Stimulated activated CD4-positive, alpha-beta T cell treated with anti-CD3 and anti-CD28 coated beads, Interleukin-12 subunit alpha, Interleukin-12 subunit beta, amount 100 ng/mL, for 24 hours (primary cell): ENCODE results near the gene GLO1.

Experiments
- DNase-seq, 2 experiments: peaks; one replicate each; pipeline ENCODE4 v3.0.0-alpha.2; 2020; ENCODE audit warnings: low read depth in 2 of 2

Gene GLO1

DNA sequence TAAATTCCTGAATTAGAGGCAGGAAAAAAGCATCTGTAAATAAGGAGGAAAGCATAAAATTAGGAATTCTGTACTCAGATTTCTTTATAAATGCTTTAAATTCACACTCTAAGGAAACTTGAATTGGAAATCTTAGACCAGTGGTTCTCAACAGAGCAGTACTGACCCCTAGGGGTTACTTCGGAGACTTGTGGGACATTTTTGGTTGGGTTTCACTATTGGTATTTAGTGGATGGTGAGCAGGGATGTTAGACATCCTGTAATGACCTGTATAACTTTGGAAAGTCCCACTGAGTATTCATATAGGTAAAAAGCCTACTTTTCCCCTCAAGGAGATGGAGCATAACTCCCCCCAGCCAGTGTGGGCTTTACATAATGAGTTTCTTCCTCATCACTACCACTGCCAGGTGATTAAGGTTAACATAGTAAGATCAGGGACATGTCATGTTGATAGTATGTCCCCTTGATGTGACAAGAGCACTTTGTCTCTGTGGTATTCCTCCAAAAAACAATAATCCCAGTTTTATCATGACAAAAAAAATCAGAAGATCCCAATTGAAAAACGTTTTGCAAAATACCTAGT is 31.0 kb downstream of the GLO1 start:
- no peak for DNase-seq

- DNase-seq, result no peak
These were observed 44.4 kb downstream of the GLO1 start for GRCh38 chr6:38658418-38659167.

- DNase-seq, result no peak
These were observed 46.0 kb downstream of the GLO1 start for GRCh38 chr6:38656896-38657295.

GRCh38 chr6:38654263-38654662 is 48.7 kb downstream of the GLO1 start:
- no peak for DNase-seq

DNA sequence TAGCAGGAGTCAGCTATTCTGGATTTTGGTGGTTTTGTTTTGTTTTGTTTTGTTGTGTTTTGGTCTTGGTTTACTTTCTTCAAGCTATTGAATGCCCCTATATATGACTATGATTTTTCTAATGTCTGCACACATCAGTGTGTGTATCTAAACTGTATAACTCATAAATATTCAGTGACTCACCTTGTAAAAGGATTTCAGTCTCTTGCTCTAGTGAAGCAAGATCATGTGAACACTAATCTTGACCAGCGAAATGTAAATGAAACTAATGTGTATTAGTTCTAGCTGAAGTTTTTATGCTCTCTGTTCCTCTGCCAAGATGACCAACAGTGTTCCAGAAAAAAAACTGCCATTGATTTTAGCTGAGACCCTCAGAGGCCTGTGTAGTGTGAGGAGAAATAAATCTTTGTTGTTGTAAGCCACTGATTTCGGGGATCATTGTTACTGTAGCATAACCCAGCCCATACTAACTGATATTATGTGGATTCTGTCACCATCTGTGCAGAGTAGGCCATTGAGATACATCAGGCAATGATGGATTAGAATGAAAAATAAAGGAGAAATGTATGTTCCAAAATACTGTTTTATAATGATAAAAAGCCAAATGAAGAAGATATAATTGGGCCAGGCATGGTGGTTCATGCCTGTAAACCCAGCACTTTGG is 51.7 kb downstream of the GLO1 start:
- DNase-seq, result no peak

DNA sequence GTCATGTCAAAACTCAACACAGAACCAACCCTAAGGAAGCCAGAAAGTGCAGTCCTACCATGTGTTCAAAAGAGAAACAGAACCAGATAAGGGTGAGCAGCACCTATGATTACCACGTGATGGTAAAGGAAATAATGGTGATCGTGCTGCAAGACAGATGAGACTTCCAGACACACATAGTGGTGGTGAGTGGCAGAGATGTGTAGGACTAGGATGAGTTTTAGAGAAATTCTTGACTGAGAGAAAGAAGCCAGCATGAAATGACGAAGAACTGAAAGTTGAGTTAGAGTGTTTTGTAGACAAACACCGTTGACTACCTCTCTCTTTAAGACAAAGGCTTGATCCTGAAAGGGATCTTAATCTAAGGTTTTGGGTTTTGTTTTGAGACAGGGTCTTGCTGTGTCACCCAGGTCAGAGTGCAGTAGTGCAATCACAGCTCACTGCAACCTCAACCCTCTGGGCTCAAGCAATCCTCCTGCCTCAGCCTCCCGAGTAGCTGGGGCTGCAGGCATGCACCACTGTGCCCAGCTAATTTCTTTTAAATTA is 52.7 kb downstream of the GLO1 start:
- no peak for DNase-seq

GRCh38 chr6:38649744-38650143 is 53.2 kb downstream of the GLO1 start:
- no peak for DNase-seq

DNA sequence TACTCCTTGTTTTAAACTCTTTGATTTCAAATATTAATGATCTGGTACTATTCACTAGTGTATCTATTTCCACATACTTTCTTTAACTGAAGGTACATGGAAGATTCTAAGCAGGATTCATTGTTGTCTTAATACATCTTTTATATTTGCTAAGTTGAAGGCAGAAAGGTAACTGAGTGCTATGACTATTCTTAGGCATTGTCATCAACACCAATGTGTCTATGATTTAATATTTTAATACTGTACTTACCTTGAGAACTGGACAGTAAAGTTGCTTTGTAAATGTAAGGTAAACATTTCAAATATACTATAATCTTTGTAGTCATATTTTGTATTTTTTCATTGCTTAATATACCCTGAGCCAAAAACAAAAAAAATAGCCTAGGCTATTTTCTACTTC is 54.3 kb downstream of the GLO1 start:
- no peak for DNase-seq

GRCh38 chr6:38646166-38646878 is 56.6 kb downstream of the GLO1 start:
- no peak for DNase-seq

DNA sequence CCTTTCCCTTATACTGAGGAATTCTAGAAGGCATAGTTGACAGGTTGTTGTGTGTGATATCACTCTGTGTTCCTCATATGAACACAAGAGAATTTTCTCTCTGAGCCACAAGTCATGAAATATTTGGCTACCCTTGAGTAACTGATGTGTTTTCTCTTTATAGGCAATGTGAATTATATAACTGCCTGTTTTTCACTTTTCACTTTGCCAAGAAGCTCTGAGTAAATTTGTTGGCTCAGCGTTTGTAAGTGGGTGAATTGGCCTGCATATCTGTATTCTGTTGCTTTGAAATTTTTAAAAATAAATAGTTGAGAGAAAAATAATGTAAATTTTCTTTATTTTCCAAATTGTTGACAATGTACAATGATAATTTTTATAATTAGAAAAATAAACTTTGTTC is 58.0 kb downstream of the GLO1 start:
- no peak for DNase-seq

GRCh38 chr6:38640216-38640909 is 62.6 kb downstream of the GLO1 start:
- DNase-seq, result peak in 1 of 2 experiments; percentile 1

- peak; percentile 64 to 66 for DNase-seq
These were observed 63.3 kb downstream of the GLO1 start, which contains the start of gene BTBD9 for GRCh38 chr6:38639498-38640215. TSS of gene BTBD9 (minus strand) at chr6:38639929.

GRCh38 chr6:38638941-38639497 is 63.9 kb downstream of the GLO1 start:
- peak; percentile 29 to 43 for DNase-seq

- no peak for DNase-seq
These were observed 65.2 kb downstream of the GLO1 start for GRCh38 chr6:38637756-38638155.

DNA sequence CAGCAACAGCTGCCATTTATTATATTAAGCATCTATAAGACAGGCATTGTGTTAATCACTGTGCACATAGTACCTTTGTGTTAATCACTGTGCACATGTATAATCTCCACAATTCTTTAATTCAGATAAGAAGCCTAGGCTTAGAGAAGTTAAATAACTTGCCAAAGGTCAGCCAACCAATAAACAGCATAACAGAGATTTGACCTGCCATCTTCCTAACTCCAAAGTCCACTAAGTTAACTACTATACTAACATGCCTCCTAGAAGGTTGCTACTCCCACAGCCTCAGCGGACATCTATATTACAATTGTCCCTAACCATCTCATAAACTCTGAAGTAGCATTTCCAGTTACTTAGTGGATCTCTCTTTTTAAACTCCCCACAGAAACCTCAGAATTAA is 66.9 kb downstream of the GLO1 start:
- no peak for DNase-seq

- no peak for DNase-seq
These were observed 68.4 kb downstream of the GLO1 start for GRCh38 chr6:38634518-38634917.

DNA sequence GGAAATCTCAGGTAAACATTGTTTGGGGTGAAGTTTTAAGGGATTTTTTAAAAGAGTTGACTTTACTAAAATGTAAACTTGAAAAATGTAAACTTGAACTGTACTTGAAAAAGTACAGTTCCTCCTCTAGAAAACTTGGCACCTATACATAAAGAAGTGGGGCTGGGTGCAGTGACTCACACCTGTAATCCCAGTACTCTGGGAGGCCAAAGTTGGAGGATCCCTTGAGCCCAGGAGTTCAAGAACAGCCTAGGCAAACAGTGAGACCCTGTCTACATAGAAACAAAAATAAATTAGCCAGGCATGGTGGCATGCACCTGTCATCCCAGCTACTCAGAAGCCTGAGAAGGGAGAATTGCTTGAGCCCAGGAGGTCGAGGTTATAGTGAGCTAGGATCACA is 70.5 kb downstream of the GLO1 start:
- DNase-seq, result no peak

DNA sequence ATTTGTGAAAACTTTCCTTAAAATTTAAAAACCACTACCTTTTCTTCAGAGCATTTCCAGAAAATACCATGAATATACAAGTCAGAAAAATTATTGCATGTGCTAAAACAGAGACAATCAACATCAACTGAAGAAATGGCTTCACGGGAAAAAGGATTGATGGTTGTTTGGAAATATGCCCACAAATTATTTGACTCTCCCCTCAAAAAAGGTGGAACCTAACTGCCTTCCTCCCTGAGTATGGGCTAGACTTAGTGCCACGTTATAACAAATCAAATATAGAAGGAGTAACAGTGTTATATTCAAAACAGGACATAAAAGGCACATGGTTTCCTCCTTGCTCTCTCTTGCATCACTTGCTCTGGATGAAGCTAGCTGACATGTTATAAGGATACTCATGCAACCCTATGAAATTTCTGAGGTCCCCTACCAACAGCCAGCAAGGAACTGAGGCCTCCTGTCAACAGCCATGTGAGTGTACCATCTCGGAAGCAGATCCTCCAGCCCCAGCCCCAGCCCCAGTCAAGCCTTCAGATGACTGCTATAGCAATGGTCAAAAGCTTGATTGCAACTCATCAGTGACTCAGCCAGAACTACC is 71.7 kb downstream of the GLO1 start:
- no peak for DNase-seq
